K562 (cell line): ENCODE measurements around the gene ASPA. TPM values are rescaled to one million over a fixed set of nuclear protein-coding genes. Genes with fewer than 3 reads are reported as not detected.

Source experiments
- ATAC-seq: fragments of 200-7000 bp; cut with Tn5 transposase; 3 replicates; pipeline ENCODE4 v1.9.1; 2020; ENCODE audit warnings: moderate library complexity
- BruUV-seq: library from RNA; stranded (reverse); fragments of 400-500 nt; replicated peaks from 2 replicates; lab custom pipeline; 2021; lab: Mats Ljungman, UMichigan
- CTCF ChIA-PET: fragments of 300-600 bp; formaldehyde crosslinking; extraction: SDS; loops from one replicate; lab custom pipeline; 2021; ENCODE audit warnings: low intra/inter-chr PET ratio; lab: Yijun Ruan, JAX
- POLR2A ChIA-PET: fragments of 300-600, 350-650 bp; sonication (Branson Sonifier 250); formaldehyde crosslinking; extraction: SDS; loops from one replicate; lab custom pipeline; 2021; ENCODE audit warnings: antibody characterized with exemption, inconsistent platforms; lab: Yijun Ruan, JAX
- DNase-seq, 4 experiments: peaks; one replicate each; pipeline versions ENCODE4 v3.0.0 to v3.0.0-alpha.2; 2011 to 2018; ENCODE audit warnings: low spot score in 3 of 4, mixed read lengths in 3 of 4; ENCODE audit errors: extremely low read depth in 1 of 4
- FAIRE-seq: peaks from 2 replicates; lab custom pipeline; 2011; peaks lifted over from hg19 to GRCh38; lab: Jason Lieb, UNC
- H2AFZ ChIP-seq: 2 replicates; pipeline ENCODE4 v1.6.0; 2011; ENCODE audit warnings: low read depth, low read length, control low read depth, inconsistent platforms
- H3K27ac ChIP-seq: fragments of 200-600 bp; 3 replicates; pipeline ENCODE4 v1.8.0; 2011; ENCODE audit warnings: low read depth, mild to moderate bottlenecking, control low read depth, inconsistent platforms, low read length, moderate library complexity, mixed read lengths; ENCODE audit errors: extremely low read depth
- H3K27me3 ChIP-seq, 2 experiments: fragments of 300-600 bp in 1 of 2; 2 replicates in 1 of 2; 3 replicates in 1 of 2; pipeline versions ENCODE4 v1.6.0 to v1.8.0; 2011; ENCODE audit warnings: inconsistent platforms in 2 of 2, low read length in 2 of 2, mild to moderate bottlenecking in 1 of 2, mixed read lengths in 1 of 2, moderate library complexity in 1 of 2; ENCODE audit not compliant: control insufficient read depth in 2 of 2, insufficient read depth in 2 of 2
- H3K36me3 ChIP-seq: fragments of 300-600 bp; 3 replicates; pipeline ENCODE4 v1.8.0; 2011; ENCODE audit warnings: mild to moderate bottlenecking, low read length, inconsistent platforms; ENCODE audit not compliant: control insufficient read depth, insufficient read depth
- H3K4me1 ChIP-seq, 2 experiments: fragments of 200-600 bp in 1 of 2; replicated peaks in 1 of 2; 2 replicates in 1 of 2; 3 replicates in 1 of 2; pipeline versions ENCODE4 v1.5.1 to v1.8.0; 2011; ENCODE audit warnings: inconsistent platforms in 2 of 2, low read length in 2 of 2, mild to moderate bottlenecking in 1 of 2, mixed read lengths in 1 of 2, moderate library complexity in 1 of 2; ENCODE audit not compliant: control insufficient read depth in 2 of 2, insufficient read depth in 2 of 2
- H3K4me2 ChIP-seq: 2 replicates; pipeline ENCODE4 v1.6.1; 2011; ENCODE audit warnings: low read length, control low read depth, inconsistent platforms, mixed read lengths; ENCODE audit not compliant: insufficient read depth
- H3K4me3 ChIP-seq: fragments of 200-600 bp; sonication (generic), shearing (Covaris generic); 2 replicates; pipeline ENCODE4 v1.5.1; 2016; ENCODE audit warnings: control low read depth, inconsistent platforms
- H3K79me2 ChIP-seq: fragments of 200-600 bp; 3 replicates; pipeline ENCODE4 v1.8.0; 2011; ENCODE audit warnings: low read length, inconsistent platforms; ENCODE audit not compliant: control insufficient read depth, insufficient read depth
- H3K9ac ChIP-seq, 2 experiments: 2 replicates each; pipeline versions ENCODE4 v1.6.0 to v1.6.1; 2011; ENCODE audit warnings: low read depth in 2 of 2, low read length in 2 of 2, control low read depth in 1 of 2, inconsistent platforms in 1 of 2, mild to moderate bottlenecking in 1 of 2, mixed read lengths in 1 of 2; ENCODE audit not compliant: insufficient read depth in 1 of 2
- H3K9me1 ChIP-seq: one replicate; pipeline ENCODE4 v1.6.0; 2011; ENCODE audit warnings: inconsistent platforms, mild to moderate bottlenecking, low read length, moderate library complexity; ENCODE audit not compliant: control insufficient read depth, insufficient read depth
- H3K9me3 ChIP-seq: replicated peaks from 2 replicates; pipeline ENCODE4 v1.5.1; 2011; ENCODE audit warnings: low read depth, low read length, inconsistent platforms; ENCODE audit not compliant: control insufficient read depth, insufficient read depth
- H4K20me1 ChIP-seq: replicated peaks from 2 replicates; pipeline ENCODE4 v1.6.1; 2011; ENCODE audit warnings: low read length, inconsistent platforms, mixed read lengths; ENCODE audit not compliant: control insufficient read depth, insufficient read depth
- CBX2 ChIP-seq: fragments of 200-600 bp; sonication (generic); IDR thresholded peaks from one replicate; pipeline ENCODE4 v1.6.1; 2012; ENCODE audit warnings: mild to moderate bottlenecking, low read length, inconsistent platforms; ENCODE audit not compliant: insufficient read depth, poor library complexity, severe bottlenecking
- EP300 ChIP-seq: IDR thresholded peaks from 2 replicates; pipeline ENCODE4 v1.6.1; 2012; ENCODE audit warnings: low read length, improper control_type of control experiment
- HMG20A ChIP-seq: fragments of 450-650 bp; formaldehyde crosslinking; conservative IDR thresholded peaks from 2 replicates; pipeline ENCODE4 v1.4.0; 2020; ENCODE audit warnings: mild to moderate bottlenecking, mixed read lengths
- HMG20B ChIP-seq: fragments of 250-450 bp; sonication (Bioruptor Pico); IDR thresholded peaks from 2 replicates; pipeline ENCODE4 v1.5.0; 2021; ENCODE audit warnings: mild to moderate bottlenecking
- KAT2B ChIP-seq: IDR thresholded peaks from one replicate; pipeline ENCODE4 v1.6.1; 2012; ENCODE audit warnings: low read depth, mild to moderate bottlenecking, control low read depth, inconsistent platforms, low read length, moderate library complexity
- MLLT1 ChIP-seq, 2 experiments: fragments of 450-650 bp; IDR thresholded peaks; 2 replicates each; pipeline ENCODE4 v1.6.1; 2016
- NR2F6 ChIP-seq: fragments of 450-650 bp; formaldehyde crosslinking; IDR thresholded peaks from 2 replicates; pipeline ENCODE4 v1.4.0; 2020; ENCODE audit warnings: mild to moderate bottlenecking
- POLR2AphosphoS5 ChIP-seq: IDR thresholded peaks from 2 replicates; pipeline ENCODE4 v1.6.1; 2011; ENCODE audit warnings: mild to moderate bottlenecking, low read depth, low read length, moderate library complexity; ENCODE audit not compliant: control insufficient read depth, insufficient read depth
- RCOR1 ChIP-seq, 2 experiments: IDR thresholded peaks; 2 replicates each; pipeline ENCODE4 v1.6.1; 2012; ENCODE audit warnings: low read depth in 2 of 2, low read length in 2 of 2, borderline replicate concordance in 1 of 2, improper control_type of control experiment in 1 of 2
- RFX5 ChIP-seq: IDR thresholded peaks from 2 replicates; pipeline ENCODE4 v1.6.1; 2011; ENCODE audit warnings: low read depth, mild to moderate bottlenecking, improper control_type of control experiment, low read length
- SIX5 ChIP-seq, 2 experiments: IDR thresholded peaks; 2 replicates each; pipeline ENCODE4 v1.6.1; 2011; ENCODE audit warnings: low read length in 2 of 2, borderline replicate concordance in 1 of 2, low read depth in 1 of 2, mild to moderate bottlenecking in 1 of 2, moderate library complexity in 1 of 2; ENCODE audit not compliant: insufficient read depth in 1 of 2
- STAG1 ChIP-seq: sonication (generic); formaldehyde crosslinking; IDR thresholded peaks from 2 replicates; pipeline ENCODE4 v1.5.0; 2020; ENCODE audit warnings: missing genetic modification reagents, borderline replicate concordance
- ZNF174 ChIP-seq: fragments of 250-450 bp; sonication (Bioruptor Pico); IDR thresholded peaks from 2 replicates; pipeline ENCODE4 v1.4.0; 2020; ENCODE audit warnings: mild to moderate bottlenecking
- ZNF609 ChIP-seq: sonication (generic); formaldehyde crosslinking; IDR thresholded peaks from 2 replicates; pipeline ENCODE4 v1.8.1; 2023; ENCODE audit warnings: missing genetic modification reagents, mild to moderate bottlenecking, borderline replicate concordance
- ZNF740 ChIP-seq, 3 experiments: fragments of 200-800 bp in 1 of 3; sonication (Bioruptor generic) in 1 of 3; sonication (generic) in 1 of 3; formaldehyde crosslinking in 1 of 3; IDR thresholded peaks; 2 replicates each; pipeline versions ENCODE4 v1.6.1 to v1.8.0; 2016 to 2022; ENCODE audit warnings: mild to moderate bottlenecking in 2 of 3, missing compliant biosample characterization in 2 of 3, missing genetic modification characterization in 2 of 3, missing genetic modification reagents in 1 of 3
- ZNF830 ChIP-seq: fragments of 250-450 bp; sonication (Bioruptor Pico); IDR thresholded peaks from 2 replicates; pipeline ENCODE4 v1.5.0; 2021; ENCODE audit warnings: mild to moderate bottlenecking
- WGBS: fragments of 100-300 bp; shearing (Covaris generic); methylation state at CpG from one replicate; pipeline ENCODE4 v1.1.6; 2016; ENCODE audit warnings: low coverage, mixed read lengths; ENCODE audit not compliant: insufficient coverage; ENCODE audit errors: missing lambda C conversion rate; 5-methylcytosine and 5-hydroxymethylcytosine counted together
- in situ Hi-C: fragments of 300-500 bp; cut with MboI; formaldehyde crosslinking; loops from 4 replicates; pipeline ENCODE4 v1.15.0; 2018; ENCODE audit warnings: inconsistent platforms, mixed read lengths
- intact Hi-C: fragments of 100-400 bp; cut with micrococcal nuclease; formaldehyde crosslinking; loops from 2 replicates; pipeline ENCODE4 v1.14.2; 2022
- polyA plus RNA-seq, 8 experiments: library from polyadenylated mRNA; depleted of rRNA in 4 of 8; stranded (reverse) in 5 of 8; unstranded in 3 of 8; fragments of >200 nt; fragmentation: Nextera tagmentation in 2 of 8; fragmentation: Illumina TruSeq in 1 of 8; extraction: Ambion mirVana in 2 of 8; extraction: Trizol in 1 of 8; gene quantifications; 2 replicates each; pipeline versions ENCODE4 v1.2.1 to v1.2.3, GENCODE V29; 2011 to 2014; ENCODE audit warnings: inconsistent platforms in 1 of 8, missing spikeins in 1 of 8
- total RNA-seq, 7 experiments: library from RNA; depleted of rRNA in 6 of 7; stranded (reverse); fragments of >200 nt in 6 of 7; fragmentation: Illumina TruSeq in 2 of 7; extraction: Trizol in 2 of 7; gene quantifications; 2 replicates each; pipeline versions ENCODE4 v1.2.1 to v1.2.3, GENCODE V29; 2011 to 2021; ENCODE audit warnings: low replicate concordance in 1 of 7

ASPA gene
- total and polyA plus RNA-seq, 9 of the 15 experiments (the other 6 are each of a cell fraction or from before 2014, with no cell fraction given): not detected

DNA sequence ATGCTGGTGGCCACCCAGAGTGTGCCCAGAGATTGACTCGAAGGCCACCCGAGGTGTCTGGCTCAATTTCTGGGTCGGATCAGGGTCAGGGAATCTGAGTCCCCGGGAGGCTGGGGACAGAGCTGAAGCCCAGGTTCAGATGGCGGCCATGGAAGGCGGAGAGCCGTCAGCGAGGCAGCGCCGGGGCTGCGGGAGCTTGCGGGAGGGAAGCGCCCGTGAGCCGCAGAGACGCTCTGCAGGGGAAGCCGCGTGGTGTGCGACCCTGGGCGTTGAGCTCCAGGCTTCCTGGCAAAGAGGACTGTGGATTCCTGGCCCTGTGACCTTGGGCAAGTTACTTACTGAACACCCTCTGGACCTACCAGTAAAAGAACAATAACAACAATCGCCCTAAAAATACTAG, 3.7 kb upstream of the ASPA start:
- H2AFZ ChIP-seq: no peak overlapping the region
- no peak overlapping the region for H3K4me2 ChIP-seq
- H3K79me2 ChIP-seq: no peaks in the 10 kb centered on the region
- no peak overlapping the region for H3K4me3 ChIP-seq
- FAIRE-seq: no peak
- intact Hi-C loops (no loop called here), in situ Hi-C loops (no loop called here)
- no peak for ATAC-seq
- no peaks in the 10 kb centered on the region for H3K9me1 ChIP-seq
- H4K20me1 ChIP-seq: no peaks in the 10 kb centered on the region
- DNase-seq: no peak
- POLR2A ChIA-PET: no interaction called here
- no peak overlapping the region for H3K27ac ChIP-seq
- no peaks in the 10 kb centered on the region for H3K9me3 ChIP-seq
- H3K4me1 ChIP-seq: no peaks in the 10 kb centered on the region; a peak in 1 of 5 replicates
- 0% methylated on average over 4 of the region's 21 CpGs for WGBS
- H3K27me3 ChIP-seq: peaks cover 12 to 13% of the 10 kb centered on the region in 2 experiments; a peak in 3 of 5 replicates
- CTCF ChIA-PET: no interaction called here
- BruUV-seq: no TSS peak
- H3K9ac ChIP-seq: no peak overlapping the region
- H3K36me3 ChIP-seq: no peaks in the 10 kb centered on the region
- no peak for TF ChIP-seq NR2F6
- TF ChIP-seq HMG20A (CRISPR knock-in tag): no peak
- TF ChIP-seq RCOR1 (IDR thresholded peaks at IDR 0.05; ENCODE audit: borderline replicate concordance in 1 of 2, low read depth in 2 of 2, low read length in 2 of 2): no peak
- TF ChIP-seq HMG20B (CRISPR knock-in tag): no peak
- no peak for TF ChIP-seq POLR2AphosphoS5
- TF ChIP-seq ZNF174 (CRISPR knock-in tag): no peak
- TF ChIP-seq EP300: no peak
- TF ChIP-seq STAG1 (CRISPR knock-in tag): no peak
- no peak for TF ChIP-seq MLLT1 (IDR thresholded peaks at IDR 0.05)
- no peak for TF ChIP-seq ZNF830 (CRISPR knock-in tag)
- TF ChIP-seq SIX5 (IDR thresholded peaks at IDR 0.05; ENCODE audit: borderline replicate concordance in 1 of 2, insufficient read depth in 1 of 2, low read depth in 1 of 2, low read length in 2 of 2): no peak
- no peak for TF ChIP-seq ZNF740 (CRISPR knock-in tag; IDR thresholded peaks at IDR 0.05)
- no peak for TF ChIP-seq ZNF740 (tag; IDR thresholded peaks at IDR 0.05)
- no peak for TF ChIP-seq ZNF609
- TF ChIP-seq RFX5: no peak
- no peak for TF ChIP-seq KAT2B
- TF ChIP-seq CBX2: no peak
